ENCODE measurements around the gene TSR3.

DNA sequence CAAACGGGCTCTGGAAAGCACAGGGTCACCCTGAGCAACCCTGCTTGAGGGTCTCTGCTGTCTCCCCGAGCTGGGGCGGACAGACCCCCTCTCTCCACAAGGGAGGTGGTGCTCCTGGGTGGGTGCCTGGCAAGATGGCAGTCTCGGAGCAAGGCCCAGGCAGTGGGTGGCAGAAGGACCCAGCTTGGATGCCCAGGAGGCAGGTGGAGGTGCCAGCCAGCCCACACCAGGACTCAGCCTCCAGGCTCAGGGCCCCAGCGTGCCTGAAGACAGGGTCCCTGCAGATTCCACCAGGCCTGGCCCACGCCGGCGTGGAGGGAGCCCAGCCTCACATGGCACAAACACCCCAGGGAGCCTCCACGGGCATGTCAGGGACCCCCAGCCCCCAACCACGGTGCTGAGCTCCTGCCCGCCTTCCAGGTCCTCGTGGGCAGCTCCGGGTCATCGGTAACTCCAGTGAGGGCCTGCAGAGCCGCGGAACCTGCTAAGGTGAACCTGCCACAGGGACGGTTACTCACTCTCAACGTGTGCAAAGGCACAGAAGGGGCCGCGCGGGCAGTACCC lies 42.0 kb upstream of the TSR3 start:
- TF ChIP-seq, protein P1, sequence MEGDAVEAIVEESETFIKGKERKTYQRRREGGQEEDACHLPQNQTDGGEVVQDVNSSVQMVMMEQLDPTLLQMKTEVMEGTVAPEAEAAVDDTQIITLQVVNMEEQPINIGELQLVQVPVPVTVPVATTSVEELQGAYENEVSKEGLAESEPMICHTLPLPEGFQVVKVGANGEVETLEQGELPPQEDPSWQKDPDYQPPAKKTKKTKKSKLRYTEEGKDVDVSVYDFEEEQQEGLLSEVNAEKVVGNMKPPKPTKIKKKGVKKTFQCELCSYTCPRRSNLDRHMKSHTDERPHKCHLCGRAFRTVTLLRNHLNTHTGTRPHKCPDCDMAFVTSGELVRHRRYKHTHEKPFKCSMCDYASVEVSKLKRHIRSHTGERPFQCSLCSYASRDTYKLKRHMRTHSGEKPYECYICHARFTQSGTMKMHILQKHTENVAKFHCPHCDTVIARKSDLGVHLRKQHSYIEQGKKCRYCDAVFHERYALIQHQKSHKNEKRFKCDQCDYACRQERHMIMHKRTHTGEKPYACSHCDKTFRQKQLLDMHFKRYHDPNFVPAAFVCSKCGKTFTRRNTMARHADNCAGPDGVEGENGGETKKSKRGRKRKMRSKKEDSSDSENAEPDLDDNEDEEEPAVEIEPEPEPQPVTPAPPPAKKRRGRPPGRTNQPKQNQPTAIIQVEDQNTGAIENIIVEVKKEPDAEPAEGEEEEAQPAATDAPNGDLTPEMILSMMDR (IDR thresholded peaks at IDR 0.05) = no peak
- TF ChIP-seq POLR2A (IDR thresholded peaks at IDR 0.05) = no peak

Measured in testis (tissue), 2 donors.